Fibroblast of mammary gland (primary cell): ENCODE results near the gene MLLT10.

ENCODE experiments used
- DNase-seq: peaks from one replicate; pipeline ENCODE4 v3.0.0-alpha.2; 2010; ENCODE audit warnings: low read depth
- H3K4me3 ChIP-seq: 2 replicates; pipeline ENCODE4 v1.5.1; 2011; ENCODE audit warnings: low read depth, mild to moderate bottlenecking, low read length, moderate library complexity; ENCODE audit not compliant: control insufficient read depth
- CTCF ChIP-seq: conservative IDR thresholded peaks from 2 replicates; pipeline ENCODE4 v1.5.1; 2011; ENCODE audit warnings: low read depth, low read length, inconsistent platforms; ENCODE audit not compliant: control insufficient read depth, insufficient read depth

The MLLT10 gene

DNA sequence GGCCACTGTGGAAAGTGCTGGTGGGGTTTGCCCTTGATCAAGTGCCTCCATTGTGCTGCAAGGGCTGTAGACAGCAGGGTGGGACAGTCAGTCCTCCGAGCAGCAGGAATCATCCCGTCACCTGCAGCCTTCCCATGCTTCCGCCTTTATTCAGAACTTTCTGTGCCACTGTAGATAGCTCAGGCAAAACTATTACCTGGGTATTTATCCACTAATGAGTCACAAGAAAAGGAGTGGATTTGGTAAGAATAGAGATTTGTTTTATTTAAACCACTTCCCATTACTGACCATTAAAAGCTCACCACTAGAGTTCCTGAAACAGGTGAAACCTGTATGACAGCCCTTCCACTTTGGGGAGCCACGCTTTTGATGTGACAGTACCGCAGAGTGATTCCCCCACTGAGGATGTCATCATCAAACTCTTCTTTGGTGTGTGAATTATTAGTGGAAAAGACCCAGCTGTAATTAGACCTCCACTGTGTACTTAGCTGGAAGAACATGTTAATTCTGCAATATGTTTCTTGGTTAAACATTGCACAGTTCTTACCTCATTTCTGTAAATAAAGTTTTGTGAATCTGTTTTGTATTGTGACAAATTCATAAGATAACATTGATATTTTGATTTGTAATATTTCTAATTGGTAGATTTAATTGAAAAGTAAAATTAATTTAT lies 208.8 kb downstream of the MLLT10 start:
- DNase-seq, result no peak
- H3K4me3 ChIP-seq, result no peak overlapping the region
- no peak for TF ChIP-seq CTCF

- no peak for DNase-seq
- no peak overlapping the region for H3K4me3 ChIP-seq
- no peak for TF ChIP-seq CTCF
Observed at GRCh38 chr10:21744223-21744622, 210.2 kb downstream of the MLLT10 start.

DNA sequence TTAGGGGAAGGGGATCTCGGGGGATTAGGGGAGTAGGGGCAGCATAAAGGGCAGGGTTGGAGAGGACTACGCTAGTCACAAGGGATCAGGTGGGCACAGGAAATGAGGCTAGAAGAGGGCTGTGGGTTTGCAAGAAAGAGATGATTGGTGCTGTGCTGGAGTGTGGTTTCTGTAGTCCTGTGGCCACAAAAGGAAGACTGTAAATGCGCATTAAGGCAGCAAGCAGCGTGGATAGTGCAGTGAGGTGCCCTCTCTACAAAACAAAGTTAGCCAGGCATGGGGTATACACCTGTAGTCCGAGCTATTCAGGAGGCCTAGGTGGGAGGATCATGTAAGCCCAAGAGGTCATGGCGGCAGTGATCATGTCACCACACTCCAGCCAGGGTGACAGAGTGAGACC lies 212.1 kb downstream of the MLLT10 start:
- no peak for TF ChIP-seq CTCF
- DNase-seq, result no peak
- no peak overlapping the region for H3K4me3 ChIP-seq

GRCh38 chr10:21747809-21748208 lies 213.8 kb downstream of the MLLT10 start:
- no peak for DNase-seq
- no peak overlapping the region for H3K4me3 ChIP-seq
- no peak for TF ChIP-seq CTCF

- no peak for DNase-seq
- TF ChIP-seq CTCF, result no peak
Observed at GRCh38 chr10:21749788-21750187, 215.8 kb downstream of the MLLT10 start.

DNA sequence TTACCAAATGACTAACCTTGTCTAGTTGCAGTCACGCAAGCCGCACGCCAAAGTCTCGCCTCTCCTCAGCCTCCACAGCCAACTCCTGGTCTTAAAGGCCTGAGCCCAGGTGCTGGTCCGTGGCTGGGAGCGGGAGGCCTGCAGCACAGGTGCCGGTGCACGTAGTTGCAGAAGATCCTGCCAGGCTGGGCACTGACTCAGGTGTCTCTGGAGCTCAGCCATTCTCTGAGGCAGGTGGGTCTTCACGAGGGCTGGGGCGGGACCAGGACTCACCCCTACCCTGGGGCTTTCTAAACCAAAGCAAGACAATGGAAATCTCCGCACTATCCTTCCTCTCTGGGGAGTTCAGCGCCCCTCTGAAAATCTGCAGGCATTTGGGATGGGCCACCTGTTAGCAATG lies 216.4 kb downstream of the MLLT10 start:
- TF ChIP-seq CTCF, result no peak
- DNase-seq, result peak; percentile 34
- no peak overlapping the region for H3K4me3 ChIP-seq

More at GRCh38 chr10:21749788-21750187, 215.8 kb downstream of the MLLT10 start:
- H3K4me3 ChIP-seq, result no peak overlapping the region
